Fibroblast of lung (primary cell): ENCODE measurements around the gene CASP8. TPM values are rescaled to one million over a fixed set of nuclear protein-coding genes. Genes with fewer than 3 reads are reported as not detected.
A peak's percentile ranks its signal among the peaks of the same experiment; 100 is the strongest.

ENCODE experiments used
- DNase-seq, 2 donors: peaks; one replicate each; pipeline versions ENCODE4 v3.0.0 to v3.0.0-alpha.2; 2010; ENCODE audit warnings: low read depth in 2 of 2
- H2AFZ ChIP-seq: 2 replicates; pipeline ENCODE4 v1.5.1; 2012; ENCODE audit warnings: low read length, control low read depth, inconsistent platforms
- H3K27ac ChIP-seq: 2 replicates; pipeline ENCODE4 v1.5.1; 2011; ENCODE audit warnings: low read length, control low read depth; ENCODE audit not compliant: insufficient read depth
- H3K27me3 ChIP-seq: 2 replicates; pipeline ENCODE4 v1.5.1; 2011; ENCODE audit warnings: mild to moderate bottlenecking, low read length; ENCODE audit not compliant: control insufficient read depth, insufficient read depth
- H3K36me3 ChIP-seq: 2 replicates; pipeline ENCODE4 v1.5.1; 2011; ENCODE audit warnings: low read length; ENCODE audit not compliant: control insufficient read depth, insufficient read depth
- H3K4me1 ChIP-seq: 2 replicates; pipeline ENCODE4 v1.5.1; 2011; ENCODE audit warnings: low read length; ENCODE audit not compliant: control insufficient read depth, insufficient read depth; ENCODE audit errors: extremely low read depth
- H3K4me2 ChIP-seq: 2 replicates; pipeline ENCODE4 v1.5.1; 2011; ENCODE audit warnings: low read length, control low read depth; ENCODE audit not compliant: insufficient read depth; ENCODE audit errors: extremely low read depth
- H3K4me3 ChIP-seq, 4 experiments: fragments of 200-600 bp in 1 of 4; sonication (generic) in 1 of 4; replicated peaks in 1 of 4; 2 replicates each; pipeline ENCODE4 v1.5.1; 2011 to 2016; ENCODE audit warnings: low read length in 4 of 4, low read depth in 3 of 4, mild to moderate bottlenecking in 3 of 4, control low read depth in 2 of 4, inconsistent platforms in 1 of 4, mixed read lengths in 1 of 4; ENCODE audit not compliant: insufficient read depth in 1 of 4; ENCODE audit errors: control extremely low read depth in 1 of 4
- H3K79me2 ChIP-seq: 2 replicates; pipeline ENCODE4 v1.5.1; 2012; ENCODE audit warnings: mild to moderate bottlenecking, low read length, inconsistent platforms; ENCODE audit not compliant: control insufficient read depth, insufficient read depth
- H3K9ac ChIP-seq: 2 replicates; pipeline ENCODE4 v1.5.1; 2011; ENCODE audit warnings: mild to moderate bottlenecking, low read length, control low read depth; ENCODE audit not compliant: insufficient read depth
- H3K9me3 ChIP-seq: 2 replicates; pipeline ENCODE4 v1.5.1; 2012; ENCODE audit warnings: low read depth, low read length; ENCODE audit not compliant: control insufficient read depth, insufficient read depth
- H4K20me1 ChIP-seq: 2 replicates; pipeline ENCODE4 v1.5.1; 2011; ENCODE audit warnings: low read length; ENCODE audit not compliant: control insufficient read depth, insufficient read depth; ENCODE audit errors: extremely low read depth
- EZH2 ChIP-seq: IDR thresholded peaks from 2 replicates; pipeline ENCODE4 v1.5.1; 2012; ENCODE audit warnings: low read length, control low read depth, mild to moderate bottlenecking; ENCODE audit errors: missing control alignments
- polyA plus RNA-seq, 2 donors: library from polyadenylated mRNA; depleted of rRNA in 1 of 2; stranded (reverse) in 1 of 2; unstranded in 1 of 2; fragments of >200 nt; gene quantifications; 2 replicates each; pipeline ENCODE4 v1.2.1, GENCODE V29; 2011 to 2012; ENCODE audit warnings: missing spikeins in 1 of 2
- total RNA-seq: library from RNA; depleted of rRNA; stranded (reverse); fragments of >200 nt; gene quantifications from 2 replicates; pipeline ENCODE4 v1.2.1, GENCODE V29; 2014
- TF ChIP-seq, protein P1 (sequence below), 2 donors: IDR thresholded peaks in 1 of 2; conservative IDR thresholded peaks in 1 of 2; 1 replicate in 1 of 2; 2 replicates in 1 of 2; pipeline ENCODE4 v1.5.1; 2011 to 2012; ENCODE audit warnings: low read length in 2 of 2, control low read depth in 1 of 2, inconsistent platforms in 1 of 2, low read depth in 1 of 2, mild to moderate bottlenecking in 1 of 2

CASP8 gene
- total and polyA plus RNA-seq, 2 donors (not counting 1 experiment from before 2014, with no cell fraction given), result 22.6 to 31.5 TPM

DNA sequence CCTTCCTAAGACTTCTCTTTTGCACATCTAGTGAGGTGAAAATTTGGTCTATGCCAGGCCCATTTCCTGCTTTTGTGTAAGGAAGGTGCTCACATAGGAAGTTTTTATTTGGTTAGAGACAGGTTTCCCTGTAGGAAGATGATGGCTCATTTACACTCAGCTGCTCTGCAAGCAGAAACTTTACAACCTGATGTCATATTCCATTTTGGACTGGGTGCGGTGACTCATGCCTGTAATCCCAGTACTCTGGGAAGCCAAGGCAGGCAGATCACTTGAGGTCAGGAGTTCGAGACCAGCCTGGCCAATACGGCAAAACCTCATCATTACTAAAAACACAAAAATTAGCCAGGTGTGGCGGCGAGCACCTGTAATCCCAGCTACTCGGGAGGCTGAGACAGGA lies 41.6 kb upstream of the CASP8 start:
- no peaks in the 10 kb centered on the region for H3K27me3 ChIP-seq
- no peaks in the 10 kb centered on the region for H4K20me1 ChIP-seq
- no peak overlapping the region for H3K4me2 ChIP-seq
- DNase-seq, result peak in 1 of 2 donors; percentile 12
- H2AFZ ChIP-seq, result no peak overlapping the region
- no peaks in the 10 kb centered on the region for H3K4me1 ChIP-seq
- no peak overlapping the region for H3K27ac ChIP-seq
- H3K79me2 ChIP-seq, result no peaks in the 10 kb centered on the region
- no peak overlapping the region for H3K9ac ChIP-seq
- no peaks in the 10 kb centered on the region for H3K36me3 ChIP-seq
- no peak overlapping the region for H3K4me3 ChIP-seq
- no peaks in the 10 kb centered on the region for H3K9me3 ChIP-seq
- TF ChIP-seq, protein P1, sequence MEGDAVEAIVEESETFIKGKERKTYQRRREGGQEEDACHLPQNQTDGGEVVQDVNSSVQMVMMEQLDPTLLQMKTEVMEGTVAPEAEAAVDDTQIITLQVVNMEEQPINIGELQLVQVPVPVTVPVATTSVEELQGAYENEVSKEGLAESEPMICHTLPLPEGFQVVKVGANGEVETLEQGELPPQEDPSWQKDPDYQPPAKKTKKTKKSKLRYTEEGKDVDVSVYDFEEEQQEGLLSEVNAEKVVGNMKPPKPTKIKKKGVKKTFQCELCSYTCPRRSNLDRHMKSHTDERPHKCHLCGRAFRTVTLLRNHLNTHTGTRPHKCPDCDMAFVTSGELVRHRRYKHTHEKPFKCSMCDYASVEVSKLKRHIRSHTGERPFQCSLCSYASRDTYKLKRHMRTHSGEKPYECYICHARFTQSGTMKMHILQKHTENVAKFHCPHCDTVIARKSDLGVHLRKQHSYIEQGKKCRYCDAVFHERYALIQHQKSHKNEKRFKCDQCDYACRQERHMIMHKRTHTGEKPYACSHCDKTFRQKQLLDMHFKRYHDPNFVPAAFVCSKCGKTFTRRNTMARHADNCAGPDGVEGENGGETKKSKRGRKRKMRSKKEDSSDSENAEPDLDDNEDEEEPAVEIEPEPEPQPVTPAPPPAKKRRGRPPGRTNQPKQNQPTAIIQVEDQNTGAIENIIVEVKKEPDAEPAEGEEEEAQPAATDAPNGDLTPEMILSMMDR (conservative IDR thresholded peaks at IDR 0.05 in 1 of 2, IDR thresholded peaks at IDR 0.05 in 1 of 2; ENCODE audit: low read depth in 1 of 2, low read length in 2 of 2), result no peak
- TF ChIP-seq EZH2, result no peak

DNA sequence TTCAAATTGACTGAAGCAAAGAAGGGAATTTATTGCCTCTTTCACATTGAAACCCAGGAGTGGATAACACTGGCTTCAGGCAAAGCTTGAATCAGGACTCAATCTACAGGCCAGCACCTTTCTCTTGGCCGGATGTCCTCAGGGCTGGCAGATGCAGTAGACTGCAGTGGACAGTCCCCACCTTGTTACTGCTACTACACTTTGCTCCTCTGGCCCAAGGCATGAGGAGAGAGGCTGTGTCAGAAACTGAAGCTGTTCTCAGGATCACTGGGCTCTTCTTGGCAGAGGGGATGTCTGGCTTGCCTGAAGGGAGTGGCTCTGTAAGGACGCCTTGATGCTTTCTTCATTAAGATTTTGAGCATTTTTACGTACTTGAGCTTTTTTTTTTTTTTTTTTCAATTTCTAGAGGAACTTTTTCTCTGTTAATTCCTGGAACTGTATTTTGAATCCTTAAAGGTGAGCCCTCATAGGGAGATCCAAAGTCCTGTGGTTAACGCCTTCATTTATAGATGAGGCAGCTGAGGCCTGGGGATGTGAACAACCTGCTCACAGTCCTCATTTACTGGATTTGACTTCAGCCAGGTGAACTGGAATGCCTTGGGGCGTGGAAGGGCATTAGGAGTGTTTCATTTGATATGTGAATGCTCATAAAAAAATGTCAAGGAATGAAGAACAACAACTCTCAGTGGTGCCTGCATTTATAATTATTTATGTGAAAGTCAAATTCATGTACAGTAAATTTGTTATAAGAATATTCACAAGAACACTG lies 40.8 kb upstream of the CASP8 start:
- Histone ChIP-seq H3K4me1 (no peaks in the 10 kb centered on the region), H3K27ac (no peak overlapping the region), H3K27me3 (no peaks in the 10 kb centered on the region), H3K9me3 (no peaks in the 10 kb centered on the region), H2AFZ (no peak overlapping the region), H3K4me2 (no peak overlapping the region), H3K4me3 (no peak overlapping the region), H3K36me3 (no peaks in the 10 kb centered on the region), H3K9ac (no peak overlapping the region), H4K20me1 (no peaks in the 10 kb centered on the region), H3K79me2 (no peaks in the 10 kb centered on the region)
- TF ChIP-seq, protein P1 (conservative IDR thresholded peaks at IDR 0.05 in 1 of 2, IDR thresholded peaks at IDR 0.05 in 1 of 2; ENCODE audit: low read depth in 1 of 2, low read length in 2 of 2), result no peak
- no peak for TF ChIP-seq EZH2
- no peak for DNase-seq

DNA sequence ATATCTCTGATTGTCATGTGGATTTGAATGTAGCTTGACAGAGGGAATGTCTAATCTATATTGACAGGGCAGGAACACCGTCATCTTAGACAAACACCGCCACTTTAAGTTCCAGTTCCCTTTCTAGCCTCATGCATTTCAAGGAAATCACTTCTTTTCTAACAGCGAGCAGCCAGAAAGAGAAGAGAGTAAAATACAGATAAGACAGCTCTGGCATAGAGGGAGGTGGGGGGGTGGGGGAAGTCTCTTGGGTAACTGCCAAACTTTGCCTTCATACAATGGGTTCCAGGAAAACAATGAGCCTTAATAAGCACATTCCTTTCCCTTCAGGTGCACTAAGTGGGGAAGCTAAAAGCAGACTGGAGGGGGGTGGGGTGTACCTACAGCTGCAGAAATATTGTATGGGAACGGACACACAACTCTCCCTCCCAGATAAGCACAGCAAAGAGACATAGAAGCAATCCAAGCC lies 40.2 kb upstream of the CASP8 start:
- DNase-seq, result peak in 1 of 2 donors; percentile 9
- H3K9me3 ChIP-seq, result no peaks in the 10 kb centered on the region
- H3K4me3 ChIP-seq, result no peak overlapping the region
- no peak overlapping the region for H2AFZ ChIP-seq
- no peak overlapping the region for H3K9ac ChIP-seq
- H3K36me3 ChIP-seq, result no peaks in the 10 kb centered on the region
- no peak overlapping the region for H3K27ac ChIP-seq
- TF ChIP-seq EZH2, result no peak
- TF ChIP-seq, protein P1 (conservative IDR thresholded peaks at IDR 0.05 in 1 of 2, IDR thresholded peaks at IDR 0.05 in 1 of 2; ENCODE audit: low read depth in 1 of 2, low read length in 2 of 2), result no peak
- H3K4me1 ChIP-seq, result no peaks in the 10 kb centered on the region
- no peaks in the 10 kb centered on the region for H3K27me3 ChIP-seq
- no peaks in the 10 kb centered on the region for H3K79me2 ChIP-seq
- no peak overlapping the region for H3K4me2 ChIP-seq
- H4K20me1 ChIP-seq, result no peaks in the 10 kb centered on the region
